Left hindlimb (tissue), 1 donor: ENCODE data around the gene PKP1.

Experiments
- DNase-seq: peaks from one replicate; pipeline ENCODE4 v3.0.0-alpha.2; 2018

The PKP1 gene

DNA sequence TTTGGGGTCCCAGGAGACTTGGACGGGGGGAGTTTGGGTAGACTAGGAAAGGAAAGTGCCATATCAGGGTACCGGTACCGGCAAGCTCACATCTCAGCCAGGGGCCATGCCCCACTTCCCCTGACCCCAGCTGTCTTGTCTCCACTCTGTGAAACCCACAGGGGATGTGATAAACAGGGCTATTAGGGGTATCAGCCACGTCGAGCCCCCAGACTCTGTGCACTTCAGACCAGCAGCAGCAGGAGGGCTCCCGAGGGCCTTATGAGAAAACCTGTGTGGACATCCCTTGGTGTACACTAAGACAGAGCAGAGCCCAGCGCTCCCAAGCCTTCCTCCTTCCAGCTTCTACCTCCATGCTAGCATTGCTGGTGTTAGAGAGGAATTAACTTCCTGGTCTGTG is 47.9 kb downstream of the PKP1 start:
- DNase-seq: peak; percentile 13

DNA sequence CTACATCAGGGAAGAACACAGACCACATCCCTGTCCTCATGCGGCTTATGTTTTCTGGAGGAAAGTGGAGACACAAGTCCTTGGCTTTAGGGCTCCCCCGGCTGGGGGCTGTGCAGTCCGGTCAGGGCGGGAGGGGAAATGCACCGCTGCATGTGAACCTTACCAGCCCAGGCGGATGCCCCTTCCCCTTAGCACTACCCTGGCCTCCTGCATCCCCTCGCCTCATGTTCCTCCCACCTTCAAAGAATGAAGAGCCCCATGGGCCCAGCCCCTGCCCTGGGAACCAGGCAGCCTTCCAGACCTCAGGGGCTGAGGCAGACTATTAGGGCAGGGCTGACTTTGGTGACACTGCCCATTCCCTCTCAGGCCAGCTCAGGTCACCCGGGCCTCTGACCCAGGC is 48.7 kb downstream of the PKP1 start:
- DNase-seq: peak; percentile 1

GRCh38 chr1:201332616-201333335 is 49.5 kb downstream of the PKP1 start:
- peak; percentile 10 for DNase-seq

GRCh38 chr1:201334325-201335173 is 51.2 kb downstream of the PKP1 start:
- DNase-seq: peak; percentile 10

DNA sequence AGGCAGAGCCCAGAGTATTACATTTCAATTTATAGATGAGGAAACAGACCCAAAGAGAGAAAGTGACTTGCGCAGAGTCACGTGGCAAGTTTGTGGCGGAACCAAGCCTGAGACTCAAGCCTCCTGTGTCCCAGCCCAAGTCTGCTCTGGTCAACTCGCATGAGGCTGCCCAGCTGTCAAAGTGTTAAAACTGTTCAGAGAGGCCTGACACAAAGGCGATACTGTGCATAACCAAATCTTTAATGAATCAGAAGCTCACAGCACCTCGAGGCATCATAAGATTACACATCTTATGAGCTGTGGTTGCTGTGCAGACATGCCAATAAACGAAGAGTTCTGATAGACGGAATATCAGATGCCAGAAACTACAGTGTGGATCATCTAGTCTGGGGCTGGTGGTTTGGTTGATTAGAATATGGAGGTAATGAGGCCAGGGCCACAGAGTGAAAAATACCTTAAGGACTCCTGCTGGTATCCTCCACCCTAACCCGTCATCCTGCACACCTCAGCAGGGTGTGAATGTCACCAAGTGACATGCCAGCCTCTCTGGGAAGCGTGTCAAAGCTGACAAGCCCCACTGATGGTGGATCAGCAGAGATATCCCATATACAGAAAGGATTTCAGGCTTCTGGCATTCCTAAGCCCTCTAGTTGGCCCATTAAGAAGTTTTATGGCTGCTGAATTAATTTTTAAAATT is 52.0 kb downstream of the PKP1 start:
- no peak for DNase-seq

DNA sequence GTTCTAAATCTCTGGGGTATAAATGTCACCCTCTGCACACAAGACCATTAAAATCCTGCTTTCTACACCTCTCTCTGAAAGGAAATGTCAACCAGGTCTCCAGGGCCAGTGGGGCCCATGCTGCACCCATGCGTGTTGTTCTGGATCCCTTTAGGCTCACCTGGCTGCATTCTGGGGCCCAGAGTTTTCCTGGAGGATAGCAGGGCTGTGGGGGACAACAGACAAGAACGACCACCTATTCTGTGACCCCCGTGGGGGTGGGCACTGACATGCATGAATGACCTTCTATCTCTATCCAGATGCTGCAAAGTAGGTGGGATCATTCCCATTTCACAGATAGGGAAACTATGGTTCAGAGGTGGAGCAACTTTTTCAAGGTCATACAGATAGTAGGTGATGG is 52.6 kb downstream of the PKP1 start:
- DNase-seq: peak; percentile 2

- DNase-seq: peak; percentile 22
Measured at GRCh38 chr1:201336711-201337450, 53.6 kb downstream of the PKP1 start.

GRCh38 chr1:201341377-201341776 is 58.1 kb downstream of the PKP1 start:
- no peak for DNase-seq

DNA sequence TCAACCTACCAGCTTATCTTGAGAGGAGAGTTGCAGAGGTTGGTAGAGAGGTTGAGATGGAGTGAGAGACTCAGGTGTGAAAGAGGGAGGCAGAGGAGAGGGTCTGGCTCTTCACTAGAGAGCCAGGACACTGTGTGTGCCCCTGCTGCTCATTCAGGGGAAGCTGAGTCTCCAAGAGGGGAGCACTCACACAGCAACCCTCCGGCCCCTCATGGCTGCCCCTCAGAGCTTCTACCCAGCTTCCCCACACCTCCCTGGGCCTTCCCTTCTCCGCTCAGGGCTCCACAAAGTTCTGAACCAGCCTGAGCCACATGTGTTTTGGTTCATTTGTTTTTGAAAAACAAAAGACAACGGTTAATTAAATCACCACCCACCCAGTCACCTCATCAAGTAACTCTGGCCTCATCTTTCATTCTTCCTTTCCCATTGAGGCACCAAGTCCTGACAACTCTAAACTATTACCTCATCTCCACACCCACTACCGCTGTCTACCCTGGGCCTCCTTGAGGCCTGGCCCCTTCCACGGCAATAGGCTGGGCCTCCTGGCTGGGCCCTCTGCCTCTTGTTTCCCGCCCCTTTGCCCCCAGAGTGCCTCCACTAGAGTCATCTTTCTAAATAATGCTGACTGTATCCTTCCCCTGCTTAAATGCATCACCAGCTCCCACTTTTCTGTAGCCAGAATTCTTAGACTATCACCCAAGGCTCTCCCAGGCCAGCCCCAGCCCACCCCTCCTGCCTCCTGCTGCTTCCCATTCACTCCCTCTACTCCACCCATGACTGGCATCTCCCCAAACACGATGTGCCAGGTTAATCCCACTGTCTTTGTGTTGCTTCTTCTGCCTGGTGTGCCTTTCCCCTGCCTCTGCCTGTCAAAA is 61.1 kb downstream of the PKP1 start:
- peak; percentile 40 for DNase-seq

- peak; percentile 4 for DNase-seq
Measured at GRCh38 chr1:201345081-201345355, 61.7 kb downstream of the PKP1 start.

GRCh38 chr1:201346337-201346939 is 63.1 kb downstream of the PKP1 start:
- peak; percentile 24 for DNase-seq

GRCh38 chr1:201346987-201347386 is 63.7 kb downstream of the PKP1 start:
- DNase-seq: no peak

DNA sequence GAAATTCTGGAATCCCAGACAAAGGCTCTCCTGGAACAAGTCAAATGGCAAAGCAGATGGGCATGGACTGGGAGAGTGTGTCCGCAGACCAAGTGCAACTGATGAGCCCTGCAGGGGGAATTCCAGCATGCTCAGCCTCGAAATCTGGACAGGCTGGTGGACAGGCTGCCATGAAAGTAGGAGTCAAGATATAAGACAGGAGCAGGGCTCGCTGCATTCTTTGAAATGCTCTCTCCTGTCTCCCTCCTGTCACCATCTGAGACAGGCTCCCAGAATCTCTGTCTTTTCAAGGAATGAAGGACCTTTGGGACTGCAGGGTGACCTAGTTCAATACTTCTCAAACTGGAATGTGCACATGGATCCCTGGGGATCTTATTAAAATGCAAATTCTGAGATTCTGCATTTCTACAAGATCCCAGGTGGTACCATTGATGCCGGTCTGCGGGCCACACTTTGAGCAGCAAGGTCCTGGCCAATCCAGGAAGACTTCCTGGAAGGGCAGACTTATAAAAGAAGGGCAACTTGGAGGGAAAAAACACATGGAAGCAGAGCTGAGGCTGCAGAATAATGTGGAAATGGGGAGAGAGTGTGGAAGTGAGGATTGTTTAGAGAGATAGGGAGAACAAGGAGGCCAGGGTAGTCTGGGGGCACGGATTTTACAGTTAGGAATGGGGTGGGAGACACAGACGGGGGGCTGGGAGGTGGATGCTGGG is 64.3 kb downstream of the PKP1 start:
- DNase-seq: peak; percentile 23

GRCh38 chr1:201348211-201348566 is 64.9 kb downstream of the PKP1 start:
- peak; percentile 34 for DNase-seq

DNA sequence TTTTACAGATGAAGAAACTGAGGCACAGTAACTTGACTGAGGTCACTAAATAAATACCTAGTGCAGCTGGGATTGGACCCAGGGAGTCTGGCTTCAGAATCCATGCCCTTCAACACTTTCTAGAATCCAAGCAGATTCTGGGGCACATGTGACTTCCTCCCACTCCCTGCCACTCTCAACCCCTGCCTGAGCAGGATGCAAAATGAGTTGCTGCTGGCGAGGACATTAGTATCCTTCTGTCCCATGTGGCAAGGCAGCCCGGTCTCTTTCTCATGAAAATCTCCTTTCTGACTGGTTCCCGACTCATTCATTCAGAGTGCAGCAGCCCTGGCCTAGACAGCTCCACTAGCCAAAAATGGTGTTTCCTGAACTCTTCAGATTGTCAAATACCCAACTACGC is 65.8 kb downstream of the PKP1 start:
- DNase-seq: peak; percentile 6

DNA sequence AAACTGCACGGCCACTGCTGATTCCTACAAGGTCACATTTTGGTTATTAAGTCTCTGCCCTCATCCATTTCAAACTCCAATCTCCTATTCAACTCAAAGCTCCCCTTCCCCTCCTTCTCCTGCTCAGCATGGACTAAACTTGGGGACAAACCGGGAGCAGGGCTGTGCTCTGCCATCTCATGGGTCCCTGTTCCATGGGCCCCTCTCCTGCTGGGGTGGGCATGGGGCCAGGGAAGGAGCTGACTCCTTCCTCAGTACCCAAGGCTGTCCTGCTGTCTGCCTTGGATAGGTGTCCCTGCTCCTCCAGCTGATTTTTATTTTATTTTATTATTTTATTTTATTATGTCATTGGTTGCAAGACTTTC is 67.0 kb downstream of the PKP1 start:
- peak; percentile 2 for DNase-seq

DNA sequence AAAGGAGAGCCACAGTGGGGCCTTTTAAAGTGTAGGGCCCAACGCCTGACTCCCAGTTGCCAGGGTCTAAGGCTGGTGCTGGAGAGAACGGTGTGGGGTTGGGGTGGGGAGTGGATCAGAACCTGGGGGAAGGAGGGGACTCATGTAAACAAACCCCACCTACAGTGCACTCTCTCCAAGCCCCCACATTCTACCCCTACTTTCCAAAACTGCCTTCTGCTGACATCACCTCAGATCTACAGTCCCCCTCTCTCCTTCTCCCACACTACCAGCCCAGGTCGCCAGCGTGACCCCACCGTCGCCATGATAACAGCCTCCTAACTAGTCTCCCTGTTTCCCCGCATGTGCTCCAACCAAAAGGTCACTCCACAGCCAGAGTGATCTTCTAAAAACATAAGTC is 67.6 kb downstream of the PKP1 start:
- peak; percentile 17 for DNase-seq

DNA sequence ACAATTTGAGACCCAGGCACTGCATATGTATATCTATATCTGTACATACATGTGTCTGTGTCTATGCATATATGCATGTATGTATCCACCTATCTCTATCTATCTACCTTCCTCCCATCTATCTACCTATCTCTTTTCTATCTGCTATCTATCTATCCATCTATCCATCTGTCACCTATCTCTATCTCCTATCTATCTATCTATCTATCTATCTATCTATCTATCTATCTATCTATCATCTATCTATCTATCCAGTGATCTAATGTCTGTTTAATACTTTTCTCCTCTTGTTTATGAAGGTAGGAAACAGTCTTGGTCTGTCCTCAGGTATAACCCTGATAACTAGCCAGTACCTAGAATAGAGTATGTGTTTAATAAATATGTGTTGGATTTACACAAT is 68.3 kb downstream of the PKP1 start:
- no peak for DNase-seq

GRCh38 chr1:201353186-201353940 is 70.1 kb downstream of the PKP1 start:
- peak; percentile 3 for DNase-seq

DNA sequence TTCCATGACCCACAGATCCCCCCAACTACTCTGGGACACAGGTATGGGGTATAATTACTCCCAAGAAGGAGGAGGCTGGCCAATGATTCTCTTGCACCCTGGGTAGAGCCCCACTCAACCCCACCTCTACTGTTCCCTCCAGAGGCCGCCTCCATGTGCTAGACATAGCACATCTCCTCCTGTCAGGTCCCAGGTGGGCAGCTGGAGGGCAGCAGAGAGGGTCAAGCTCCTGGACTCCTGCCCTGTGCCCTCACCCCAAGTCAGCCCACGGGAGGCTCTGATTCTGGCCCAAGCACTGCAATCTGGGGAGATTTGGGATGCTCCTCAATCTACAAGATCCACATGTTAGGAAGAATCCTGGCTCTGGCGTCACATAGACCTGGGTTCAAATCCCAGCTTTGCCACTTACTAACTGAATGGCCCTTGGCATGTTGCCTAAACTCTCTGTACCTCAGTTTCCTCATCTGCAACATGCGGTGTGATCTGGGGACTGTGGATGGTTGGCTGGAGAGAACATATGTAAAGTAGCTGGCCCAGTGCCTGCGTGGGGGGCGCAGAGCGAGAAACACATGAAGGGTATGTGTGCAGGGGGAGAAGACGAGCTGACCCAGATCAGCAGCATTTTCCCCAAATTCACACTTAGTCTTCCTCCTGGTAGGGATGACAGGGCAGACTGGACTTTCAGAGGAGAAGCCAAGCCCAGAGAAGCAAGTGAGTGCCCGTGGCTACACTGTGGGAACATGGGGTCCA is 71.0 kb downstream of the PKP1 start:
- peak; percentile 9 for DNase-seq
